Subcutaneous adipose tissue (tissue), 4 donors: ENCODE measurements around the gene NXPH4. TPM values are rescaled to one million over a fixed set of nuclear protein-coding genes. Genes with fewer than 3 reads are reported as not detected.

Experiments used
- small RNA-seq: library from RNA; depleted of rRNA; stranded (forward); fragments of <200 nt; gene quantifications from one replicate; pipeline ENCODE3, GENCODE V24; 2016
- total RNA-seq, 4 donors: library from RNA; depleted of rRNA; stranded (reverse); fragments of >200 nt; gene quantifications; one replicate each; pipeline ENCODE4 v1.1.0, GENCODE V29; 2016

Gene NXPH4
- total RNA-seq, 4 donors from 2014 or later = not detected

Small RNA genes lying within 50 kb of the gene (small RNA-seq; reads per million reads assigned to genes)
- gene MIR1228 = 4.5 reads per million, percentile 74 among the genes with 10 or more reads in this experiment

Other genes with a start within 250 kb of the NXPH4 start
- 1 to 10 TPM; 4.0 to 4.6 (median 4.4) TPM for gene ZBTB39, start 210.2 kb upstream of the NXPH4 start, total RNA-seq
- gene TAC3, start 200.3 kb upstream of the NXPH4 start, total RNA-seq = not detected
- 1 to 10 TPM in 1 of 4 donors, under 1 TPM in 2, not detected in 1; 0.33 to 1.1 (median 0.51) TPM for gene MYO1A, start 166.7 kb upstream of the NXPH4 start, total RNA-seq
- 10 to 100 TPM in 1 of 4 donors, 1 to 10 TPM in 3; 8.5 to 10.4 (median 9.6) TPM for gene NEMP1, start 138.0 kb upstream of the NXPH4 start, total RNA-seq
- gene NAB2, start 127.7 kb upstream of the NXPH4 start, total RNA-seq = 10 to 100 TPM in 3 of 4 donors, 1 to 10 TPM in 1; 4.9 to 19.7 (median 13.7) TPM
- gene STAT6, start 105.4 kb upstream of the NXPH4 start, total RNA-seq = 100 to 1,000 TPM in 3 of 4 donors, 10 to 100 TPM in 1; 87.2 to 154 (median 131) TPM
- gene LRP1, start 88.3 kb upstream of the NXPH4 start, total RNA-seq = 100 to 1,000 TPM; 301 to 814 (median 762) TPM
- not detected for gene LRP1-AS, start 69.2 kb upstream of the NXPH4 start, total RNA-seq
- gene SHMT2, start 12.9 kb downstream of the NXPH4 start, total RNA-seq = 10 to 100 TPM; 19.1 to 41.6 (median 32.7) TPM
- 1 to 10 TPM; 2.2 to 7.8 (median 3.7) TPM for gene STAC3, start 34.4 kb downstream of the NXPH4 start, total RNA-seq
- 10 to 100 TPM; 48.2 to 51.2 (median 48.7) TPM for gene R3HDM2, start 214.2 kb downstream of the NXPH4 start, total RNA-seq
- not detected for gene INHBC, start 218.0 kb downstream of the NXPH4 start, total RNA-seq
- not detected for gene INHBE, start 238.5 kb downstream of the NXPH4 start, total RNA-seq
- 1 to 10 TPM in 3 of 4 donors, not detected in 1; 1.5 to 3.7 (median 2.9) TPM for gene GLI1, start 243.0 kb downstream of the NXPH4 start, total RNA-seq